IMR-90 (cell line): ENCODE measurements around the gene ABCC5. TPM values are rescaled to one million over a fixed set of nuclear protein-coding genes. Genes with fewer than 3 reads are reported as not detected.

Source experiments
- ATAC-seq: fragments of 200-7000 bp; cut with Tn5 transposase; 2 replicates; pipeline ENCODE4 v1.9.1; 2020; ENCODE audit warnings: low read depth, mild to moderate bottlenecking, moderate library complexity
- BruUV-seq: library from RNA; stranded (reverse); fragments of 400-500 nt; replicated peaks from 2 replicates; lab custom pipeline; 2021; lab: Mats Ljungman, UMichigan
- CTCF ChIA-PET: fragments of 300-600 bp; formaldehyde crosslinking; extraction: SDS; loops from one replicate; lab custom pipeline; 2021; ENCODE audit warnings: antibody characterized with exemption; lab: Yijun Ruan, JAX
- POLR2A ChIA-PET: fragments of 300-600 bp; sonication (Branson Sonifier 250); formaldehyde crosslinking; loops from one replicate; lab custom pipeline; 2022; ENCODE audit warnings: antibody characterized with exemption; ENCODE audit not compliant: unreplicated experiment; lab: Charles Lee
- DNase-seq: peaks from one replicate; pipeline ENCODE4 v3.0.0; 2013
- H2AFZ ChIP-seq: replicated peaks from 2 replicates; pipeline ENCODE3; 2013; ENCODE audit warnings: low read length, mild to moderate bottlenecking; ENCODE audit not compliant: poor library complexity
- H2AK5ac ChIP-seq: 2 replicates; pipeline ENCODE4 v1.6.1; 2013; ENCODE audit warnings: low read depth, low read length, inconsistent platforms
- H2AK9ac ChIP-seq: replicated peaks from 2 replicates; pipeline ENCODE3; 2013; ENCODE audit warnings: mild to moderate bottlenecking, low read depth, low read length, moderate library complexity; ENCODE audit not compliant: poor library complexity
- H2BK120ac ChIP-seq: 2 replicates; pipeline ENCODE4 v1.6.1; 2013; ENCODE audit warnings: low read depth, low read length, inconsistent platforms
- H2BK15ac ChIP-seq: 3 replicates; pipeline ENCODE4 v1.6.1; 2013; ENCODE audit warnings: low read depth, low read length, inconsistent platforms
- H2BK20ac ChIP-seq: 2 replicates; pipeline ENCODE4 v1.6.1; 2013; ENCODE audit warnings: low read depth, mild to moderate bottlenecking, inconsistent platforms, low read length, moderate library complexity
- H2BK5ac ChIP-seq: 2 replicates; pipeline ENCODE4 v1.6.1; 2013; ENCODE audit warnings: mild to moderate bottlenecking, low read depth, low read length, inconsistent platforms; ENCODE audit not compliant: poor library complexity, severe bottlenecking
- H3K14ac ChIP-seq: replicated peaks from 2 replicates; pipeline ENCODE4 v1.6.1; 2013; ENCODE audit warnings: low read depth, low read length, inconsistent platforms
- H3K18ac ChIP-seq: 2 replicates; pipeline ENCODE4 v1.6.1; 2013; ENCODE audit warnings: low read depth, low read length, control low read depth
- H3K23ac ChIP-seq: 2 replicates; pipeline ENCODE4 v1.6.1; 2013; ENCODE audit warnings: low read depth, low read length, inconsistent platforms
- H3K27ac ChIP-seq: 2 replicates; pipeline ENCODE4 v1.5.1; 2013; ENCODE audit warnings: mild to moderate bottlenecking, control low read depth, low read length; ENCODE audit not compliant: insufficient read depth
- H3K27me3 ChIP-seq: 2 replicates; pipeline ENCODE4 v1.6.1; 2013; ENCODE audit warnings: low read length; ENCODE audit not compliant: control insufficient read depth, insufficient read depth
- H3K36me3 ChIP-seq: 2 replicates; pipeline ENCODE4 v1.6.1; 2013; ENCODE audit warnings: low read length, mixed read lengths; ENCODE audit not compliant: control insufficient read depth, insufficient read depth
- H3K4ac ChIP-seq: 2 replicates; pipeline ENCODE4 v1.6.1; 2013; ENCODE audit warnings: low read depth, low read length, inconsistent platforms
- H3K4me1 ChIP-seq: 2 replicates; pipeline ENCODE4 v1.6.1; 2013; ENCODE audit warnings: low read length, mixed read lengths; ENCODE audit not compliant: control insufficient read depth, insufficient read depth
- H3K4me2 ChIP-seq: 2 replicates; pipeline ENCODE4 v1.6.1; 2013; ENCODE audit warnings: low read depth, mild to moderate bottlenecking, control low read depth, low read length, moderate library complexity
- H3K4me3 ChIP-seq: 2 replicates; pipeline ENCODE4 v1.5.1; 2013; ENCODE audit warnings: low read depth, mild to moderate bottlenecking, control low read depth, low read length, moderate library complexity; ENCODE audit not compliant: insufficient read depth
- H3K56ac ChIP-seq: 2 replicates; pipeline ENCODE4 v1.6.1; 2013; ENCODE audit warnings: low read length, inconsistent platforms; ENCODE audit not compliant: insufficient read depth; ENCODE audit errors: extremely low read depth
- H3K79me1 ChIP-seq, 2 experiments: 2 replicates each; pipeline ENCODE4 v1.6.1; 2013; ENCODE audit warnings: low read length in 2 of 2, inconsistent platforms in 1 of 2, low read depth in 1 of 2
- H3K9ac ChIP-seq: 2 replicates; pipeline ENCODE4 v1.6.1; 2013; ENCODE audit warnings: low read depth, low read length, control low read depth
- H3K9me1 ChIP-seq: 2 replicates; pipeline ENCODE4 v1.6.1; 2013; ENCODE audit warnings: low read length, inconsistent platforms; ENCODE audit not compliant: insufficient read depth
- H3K9me3 ChIP-seq: 2 replicates; pipeline ENCODE4 v1.6.1; 2013; ENCODE audit warnings: low read length; ENCODE audit not compliant: control insufficient read depth, insufficient read depth
- H4K20me1 ChIP-seq: 2 replicates; pipeline ENCODE4 v1.6.1; 2013; ENCODE audit warnings: low read length, inconsistent platforms; ENCODE audit not compliant: insufficient read depth
- H4K5ac ChIP-seq: 2 replicates; pipeline ENCODE4 v1.6.1; 2013; ENCODE audit warnings: mild to moderate bottlenecking, low read depth, low read length, control low read depth
- H4K8ac ChIP-seq, 2 experiments: 2 replicates each; pipeline ENCODE4 v1.6.1; 2013; ENCODE audit warnings: low read depth in 2 of 2, low read length in 2 of 2, control low read depth in 1 of 2, inconsistent platforms in 1 of 2
- H4K91ac ChIP-seq: 2 replicates; pipeline ENCODE4 v1.6.1; 2013; ENCODE audit warnings: low read depth, low read length, inconsistent platforms; ENCODE audit not compliant: insufficient read depth
- MXI1 ChIP-seq: IDR thresholded peaks from 2 replicates; pipeline ENCODE4 v1.6.1; 2012; ENCODE audit warnings: low read depth, mild to moderate bottlenecking, low read length, moderate library complexity, borderline replicate concordance
- WGBS, 2 experiments: methylation state at CpG; one replicate each; pipeline versions ENCODE4 v1.1.5 to v1.1.7; 2013; ENCODE audit warnings: missing lambda C conversion rate in 2 of 2; ENCODE audit not compliant: insufficient read length in 1 of 2; ENCODE audit errors: extremely low coverage in 2 of 2; 5-methylcytosine and 5-hydroxymethylcytosine counted together
- dilution Hi-C: fragments of 300-500 bp; cut with HindIII; formaldehyde crosslinking; loops from one replicate; pipeline ENCODE4 v1.14.3; 2018; ENCODE audit warnings: low sequenced_read_pairs; ENCODE audit not compliant: unreplicated experiment
- in situ Hi-C: fragments of 300-500 bp; cut with MboI; formaldehyde crosslinking; loops from 3 replicates; pipeline ENCODE4 v1.14.3; 2019; ENCODE audit warnings: low sequenced_read_pairs, inconsistent platforms, mixed read lengths
- intact Hi-C: fragments of 100-400 bp; cut with micrococcal nuclease; formaldehyde crosslinking; loops from 2 replicates; pipeline ENCODE4 v1.10.0; 2022
- polyA plus RNA-seq, 3 experiments: library from polyadenylated mRNA; depleted of rRNA; stranded (reverse); fragments of >200 nt; gene quantifications; 2 replicates each; pipeline ENCODE4 v1.2.3, GENCODE V29; 2012; ENCODE audit warnings: low replicate concordance in 1 of 3
- total RNA-seq: library from RNA; depleted of rRNA; stranded (reverse); fragments of >200 nt; gene quantifications from 2 replicates; pipeline ENCODE4 v1.2.3, GENCODE V29; 2012

ABCC5 gene
- total and polyA plus RNA-seq, 2 of the 4 experiments (the other 2 are of a cell fraction): 8.4 to 17.7 TPM

GRCh38 chr3:183930086-183930485 is 87.6 kb downstream of the ABCC5 start:
- Histone ChIP-seq H3K56ac (no peak overlapping the region), H4K91ac (no peak overlapping the region), H3K4me3 (no peak overlapping the region), H3K9me1 (0 out of 2 replicates have a peak, but pooled peaks cover 3% of the 10 kb centered on the region), H3K36me3 (peaks cover 19% of the 10 kb centered on the region), H3K79me1 (no peaks in the 10 kb centered on the region; a peak in 1 of 4 replicates), H3K27ac (no peak overlapping the region), H4K5ac (no peak overlapping the region), H2BK15ac (no peak overlapping the region), H3K4me1 (peaks cover 2% of the 10 kb centered on the region), H2AK5ac (no peak overlapping the region), H3K14ac (no peak overlapping the region), H3K4me2 (no peak overlapping the region), H3K4ac (no peak overlapping the region), H2BK20ac (no peak overlapping the region), H3K18ac (no peak overlapping the region), H3K9ac (no peak overlapping the region), H4K20me1 (no peaks in the 10 kb centered on the region), H2AFZ (no peak overlapping the region), H2AK9ac (no peak overlapping the region), H3K23ac (no peak overlapping the region), H2BK120ac (no peak overlapping the region), H3K9me3 (no peaks in the 10 kb centered on the region), H4K8ac (no peak overlapping the region), H3K27me3 (no peaks in the 10 kb centered on the region), H2BK5ac (no peak overlapping the region)
- no peak for TF ChIP-seq MXI1
- in situ Hi-C loops (no loop called here), dilution Hi-C loops (no loop called here), intact Hi-C loops (no loop called here)
- ChIA-PET POLR2A (no interaction called here), CTCF (no interaction called here)
- no TSS peak for BruUV-seq
- no CpG with 5 or more reads among the region's 10 CpGs for WGBS, 2 experiments
- DNase-seq (no peak), ATAC-seq (no peak)
